ENCODE measurements around the gene NACC2.

Gene NACC2

DNA sequence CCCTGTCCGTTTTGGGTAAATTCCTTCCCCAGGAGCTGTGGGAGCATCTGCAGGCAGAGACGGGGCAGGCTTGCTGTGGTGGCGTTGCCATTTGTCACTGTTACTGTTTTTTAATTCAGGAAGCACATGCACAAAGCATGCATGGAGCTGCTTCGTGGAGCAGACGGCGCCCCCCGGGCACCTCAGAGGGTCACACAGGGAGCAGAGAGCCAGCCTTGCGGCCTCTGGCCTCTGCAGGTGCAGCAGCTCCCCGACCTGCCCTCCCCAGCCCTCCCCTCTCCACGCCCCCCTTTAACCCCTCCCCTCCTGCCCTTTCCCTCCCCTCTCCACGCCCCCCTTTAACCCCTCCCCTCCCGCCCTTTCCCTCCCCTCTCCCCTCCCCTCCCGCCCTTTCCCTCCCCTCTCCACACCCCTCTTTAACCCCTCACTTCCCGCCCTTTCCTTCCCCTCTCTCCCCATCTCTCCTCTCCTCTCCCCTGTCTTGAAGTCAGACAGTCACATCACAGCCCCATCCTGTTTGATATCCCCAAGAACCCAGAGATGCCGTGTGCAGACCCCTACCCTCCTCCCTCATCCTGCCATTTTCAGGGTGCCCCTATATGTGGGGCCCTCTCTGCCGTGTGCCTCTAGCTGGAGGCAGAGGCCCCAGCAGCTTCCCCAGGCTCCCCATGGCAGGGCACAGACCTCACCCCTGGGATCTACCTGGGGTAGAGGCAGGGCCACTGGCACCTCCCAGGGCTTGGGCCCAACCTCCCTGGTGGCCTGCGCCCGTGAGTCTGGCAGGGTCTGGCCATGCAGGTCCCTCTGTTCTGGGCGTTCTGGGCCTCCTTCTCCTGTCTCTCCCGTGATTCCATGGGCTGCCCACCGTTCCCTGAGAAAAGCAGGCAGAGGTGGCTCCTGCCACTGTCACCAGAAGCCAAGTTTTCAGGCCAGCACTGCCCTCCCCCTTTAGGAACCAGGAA, 104.3 kb downstream of the NACC2 start:
- Histone ChIP-seq H3K36me3 (replicated peaks; ENCODE audit: low read depth, low read length) (no peaks in the 10 kb centered on the region), H3K79me2 (ENCODE audit: low read length) (no peaks in the 10 kb centered on the region), H3K9me3 (ENCODE audit: insufficient read depth, low read length) (no peaks in the 10 kb centered on the region), H2AFZ (ENCODE audit: low read depth, low read length) (no peak overlapping the region), H3K4me2 (ENCODE audit: low read length) (no peak overlapping the region), H4K20me1 (ENCODE audit: insufficient read depth, low read length) (no peaks in the 10 kb centered on the region), H3K4me3 (ENCODE audit: low read length) (no peak overlapping the region), H3K4me1 (ENCODE audit: low read length) (no peaks in the 10 kb centered on the region), H3K27me3 (ENCODE audit: low read depth, low read length) (no peaks in the 10 kb centered on the region), H3K27ac (ENCODE audit: low read length) (no peak overlapping the region), H3K9ac (ENCODE audit: low read length) (no peak overlapping the region)
- no peak for TF ChIP-seq EZH2phosphoT487 (IDR thresholded peaks at IDR 0.05; ENCODE audit: low read depth)
- no peak for TF ChIP-seq CTCF (IDR thresholded peaks at IDR 0.05; ENCODE audit: low read depth, low read length)

DNA sequence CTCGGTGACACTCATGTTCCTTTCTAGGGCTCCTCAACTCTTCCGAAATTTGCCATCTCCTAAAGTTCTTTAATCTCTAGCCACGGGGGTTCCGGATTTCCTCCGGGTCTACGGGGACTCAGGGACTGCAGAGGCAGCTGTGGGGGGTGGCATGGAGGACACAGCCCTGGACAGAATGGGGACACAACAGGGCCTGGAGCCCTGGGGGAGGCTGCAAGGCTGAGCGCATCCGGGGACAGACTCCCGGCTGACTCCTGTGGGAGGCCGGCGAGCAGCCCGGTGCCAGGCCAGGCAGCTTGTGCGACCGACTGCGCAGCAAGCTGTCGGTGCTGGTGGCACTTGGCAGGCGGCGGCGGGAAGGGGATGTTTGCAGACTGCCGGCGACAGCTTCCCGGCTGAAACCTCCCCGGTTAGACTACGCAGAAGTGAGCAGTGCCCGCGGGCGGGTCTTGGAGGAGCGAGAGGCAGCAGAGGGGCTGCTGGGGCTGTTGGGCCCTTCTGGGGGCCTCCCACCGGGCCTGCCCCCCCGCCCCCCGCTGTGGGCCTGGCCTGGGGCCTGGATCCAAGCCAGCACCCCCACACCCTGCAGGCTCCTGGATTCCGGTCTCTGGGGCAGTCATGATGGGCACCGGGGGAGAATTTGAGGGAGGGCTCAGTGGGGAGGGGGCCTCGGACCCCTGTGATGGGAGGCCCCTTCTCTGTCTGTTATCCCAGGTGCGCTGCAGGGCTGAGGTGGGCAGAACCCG, 105.2 kb downstream of the NACC2 start:
- H3K27me3 ChIP-seq (ENCODE audit: low read depth, low read length): no peaks in the 10 kb centered on the region
- no peaks in the 10 kb centered on the region for H3K4me1 ChIP-seq (ENCODE audit: low read length)
- H3K4me2 ChIP-seq (ENCODE audit: low read length): no peak overlapping the region
- no peaks in the 10 kb centered on the region for H3K36me3 ChIP-seq (replicated peaks; ENCODE audit: low read depth, low read length)
- TF ChIP-seq EZH2phosphoT487 (IDR thresholded peaks at IDR 0.05; ENCODE audit: low read depth): no peak
- no peak for TF ChIP-seq CTCF (IDR thresholded peaks at IDR 0.05; ENCODE audit: low read depth, low read length)
- H2AFZ ChIP-seq (ENCODE audit: low read depth, low read length): no peak overlapping the region
- no peak overlapping the region for H3K4me3 ChIP-seq (ENCODE audit: low read length)
- H3K9me3 ChIP-seq (ENCODE audit: insufficient read depth, low read length): no peaks in the 10 kb centered on the region
- H3K9ac ChIP-seq (ENCODE audit: low read length): no peak overlapping the region
- no peaks in the 10 kb centered on the region for H4K20me1 ChIP-seq (ENCODE audit: insufficient read depth, low read length)
- no peaks in the 10 kb centered on the region for H3K79me2 ChIP-seq (ENCODE audit: low read length)
- no peak overlapping the region for H3K27ac ChIP-seq (ENCODE audit: low read length)

DNA sequence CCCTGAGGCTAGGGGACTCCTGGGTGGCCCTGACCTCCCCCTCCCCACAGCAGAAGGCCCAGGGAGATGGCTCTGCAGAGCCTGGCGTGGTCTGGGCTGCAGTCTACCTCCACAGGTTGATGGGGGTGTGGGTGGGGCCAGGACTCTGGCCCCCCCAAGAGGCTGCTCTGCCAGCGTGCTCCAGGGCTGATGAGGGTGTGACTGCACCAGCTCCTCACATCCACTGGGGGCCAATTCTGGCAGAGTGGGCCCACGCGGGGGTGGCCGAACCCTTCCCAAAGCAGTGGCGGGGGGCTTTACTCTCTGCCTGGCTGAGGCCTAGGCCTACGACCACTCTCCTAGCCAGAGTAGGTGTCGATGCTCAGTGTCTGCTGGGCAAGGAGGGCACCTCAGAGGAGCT, 105.9 kb downstream of the NACC2 start:
- H3K4me1 ChIP-seq (ENCODE audit: low read length): no peaks in the 10 kb centered on the region
- no peaks in the 10 kb centered on the region for H3K79me2 ChIP-seq (ENCODE audit: low read length)
- H4K20me1 ChIP-seq (ENCODE audit: insufficient read depth, low read length): no peaks in the 10 kb centered on the region
- no peaks in the 10 kb centered on the region for H3K27me3 ChIP-seq (ENCODE audit: low read depth, low read length)
- H3K4me3 ChIP-seq (ENCODE audit: low read length): no peak overlapping the region
- no peaks in the 10 kb centered on the region for H3K36me3 ChIP-seq (replicated peaks; ENCODE audit: low read depth, low read length)
- H3K4me2 ChIP-seq (ENCODE audit: low read length): no peak overlapping the region
- H3K27ac ChIP-seq (ENCODE audit: low read length): no peak overlapping the region
- no peak overlapping the region for H3K9ac ChIP-seq (ENCODE audit: low read length)
- H3K9me3 ChIP-seq (ENCODE audit: insufficient read depth, low read length): no peaks in the 10 kb centered on the region
- H2AFZ ChIP-seq (ENCODE audit: low read depth, low read length): no peak overlapping the region
- no peak for TF ChIP-seq CTCF (IDR thresholded peaks at IDR 0.05; ENCODE audit: low read depth, low read length)
- TF ChIP-seq EZH2phosphoT487 (IDR thresholded peaks at IDR 0.05; ENCODE audit: low read depth): no peak

GRCh38 chr9:135988493-135988892, 106.6 kb downstream of the NACC2 start:
- no peak overlapping the region for H3K4me2 ChIP-seq (ENCODE audit: low read length)
- H4K20me1 ChIP-seq (ENCODE audit: insufficient read depth, low read length): no peaks in the 10 kb centered on the region
- no peaks in the 10 kb centered on the region for H3K36me3 ChIP-seq (replicated peaks; ENCODE audit: low read depth, low read length)
- no peak overlapping the region for H3K27ac ChIP-seq (ENCODE audit: low read length)
- H3K4me1 ChIP-seq (ENCODE audit: low read length): no peaks in the 10 kb centered on the region
- H3K27me3 ChIP-seq (ENCODE audit: low read depth, low read length): no peaks in the 10 kb centered on the region
- TF ChIP-seq CTCF (IDR thresholded peaks at IDR 0.05; ENCODE audit: low read depth, low read length) (no peak), EZH2phosphoT487 (IDR thresholded peaks at IDR 0.05; ENCODE audit: low read depth) (no peak)
- no peak overlapping the region for H2AFZ ChIP-seq (ENCODE audit: low read depth, low read length)
- no peaks in the 10 kb centered on the region for H3K79me2 ChIP-seq (ENCODE audit: low read length)
- H3K4me3 ChIP-seq (ENCODE audit: low read length): no peak overlapping the region
- no peaks in the 10 kb centered on the region for H3K9me3 ChIP-seq (ENCODE audit: insufficient read depth, low read length)
- no peak overlapping the region for H3K9ac ChIP-seq (ENCODE audit: low read length)

Measured in OCI-LY3 (cell line).